Gastroesophageal sphincter (tissue), 4 donors: ENCODE data around the gene SPOCK2. TPM values are rescaled to one million over a fixed set of nuclear protein-coding genes. Genes with fewer than 3 reads are reported as not detected.

ENCODE experiments used
- ATAC-seq: fragments of 150-250 bp; one replicate; pipeline ENCODE4 v1.9.1; 2016; ENCODE audit warnings: mild to moderate bottlenecking, moderate library complexity
- H3K27ac ChIP-seq, 4 donors: fragments of 200-600 bp; sonication (generic) in 3 of 4; 1 replicate in 3 of 4; 2 replicates in 1 of 4; pipeline ENCODE4 v1.5.1; 2016 to 2019
- H3K27me3 ChIP-seq: fragments of 200-600 bp; sonication (generic); one replicate; pipeline ENCODE4 v1.5.1; 2019
- H3K36me3 ChIP-seq, 2 donors: fragments of 200-600 bp; sonication (generic); one replicate each; pipeline ENCODE4 v1.5.1; 2019; ENCODE audit warnings: control low read depth in 1 of 2
- H3K4me1 ChIP-seq, 3 donors: fragments of 200-600 bp; sonication (generic); 1 replicate in 2 of 3; 2 replicates in 1 of 3; pipeline ENCODE4 v1.5.1; 2016 to 2019; ENCODE audit warnings: control low read depth in 2 of 3
- H3K4me3 ChIP-seq, 2 donors: fragments of 200-600 bp; sonication (generic); one replicate each; pipeline ENCODE4 v1.5.1; 2019; ENCODE audit warnings: mild to moderate bottlenecking in 1 of 2, moderate library complexity in 1 of 2
- H3K9me3 ChIP-seq, 3 donors: fragments of 200-600 bp; sonication (generic); one replicate each; pipeline ENCODE4 v1.5.1; 2017 to 2019; ENCODE audit warnings: control low read depth in 2 of 3
- EP300 ChIP-seq: sonication (generic); formaldehyde crosslinking; IDR thresholded peaks from one replicate; pipeline ENCODE4 v1.6.1; 2017; ENCODE audit warnings: antibody characterized with exemption, mild to moderate bottlenecking
- POLR2A ChIP-seq, 2 donors: fragments of 450-650 bp; IDR thresholded peaks; one replicate each; pipeline ENCODE4 v1.6.1; 2017; ENCODE audit warnings: antibody characterized with exemption in 2 of 2, mild to moderate bottlenecking in 2 of 2, moderate library complexity in 1 of 2
- POLR2AphosphoS5 ChIP-seq: sonication (generic); formaldehyde crosslinking; IDR thresholded peaks from one replicate; pipeline ENCODE4 v1.6.1; 2017; ENCODE audit warnings: antibody characterized with exemption
- WGBS, 2 donors: methylation state at CpG; one replicate each; pipeline ENCODE4 v1.1.5; 2018; ENCODE audit warnings: low coverage in 1 of 2; 5-methylcytosine and 5-hydroxymethylcytosine counted together
- total RNA-seq, 4 donors: library from RNA; depleted of rRNA; stranded (reverse); fragments of >200 nt; gene quantifications; one replicate each; pipeline ENCODE4 v1.1.0, GENCODE V29; 2016
- TF ChIP-seq, protein P1 (sequence below), 4 experiments: fragments of 200-600 bp in 2 of 4; fragments of 450-650 bp in 2 of 4; sonication (generic) in 1 of 4; IDR thresholded peaks; one replicate each; pipeline ENCODE4 v1.5.1; 2017 to 2019; ENCODE audit warnings: antibody characterized with exemption in 4 of 4, mild to moderate bottlenecking in 2 of 4, moderate library complexity in 2 of 4

Gene SPOCK2
- total RNA-seq, 4 donors from 2014 or later = 6.2 to 9.2 (median 7.9) TPM

DNA sequence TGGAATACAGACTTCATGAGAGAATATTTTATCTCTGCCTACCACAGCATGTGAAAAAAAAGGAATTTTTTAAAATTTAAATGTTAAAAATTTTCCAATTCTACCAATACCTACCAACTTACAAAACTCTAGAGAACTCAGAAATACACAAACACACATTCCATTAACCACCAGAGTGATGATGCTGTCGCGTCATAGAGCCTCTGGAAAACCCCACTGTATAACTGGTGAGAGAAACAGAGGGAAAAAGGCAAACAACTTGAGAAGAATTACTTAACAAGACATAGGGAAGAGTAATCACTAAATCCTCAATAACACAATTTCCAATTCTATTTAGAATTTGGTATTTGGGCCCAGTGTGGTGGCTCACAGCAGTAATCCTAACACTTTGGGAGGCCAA is 6.2 kb upstream of the SPOCK2 start:
- no peak overlapping the region for H3K27ac ChIP-seq
- H3K27me3 ChIP-seq = peaks cover 16% of the 10 kb centered on the region
- 94 to 100% methylated on average over 2 of the region's 2 CpGs for WGBS, 2 donors
- H3K4me3 ChIP-seq = no peak overlapping the region
- no peaks in the 10 kb centered on the region for H3K4me1 ChIP-seq
- TF ChIP-seq POLR2A (IDR thresholded peaks at IDR 0.05) = no peak
- TF ChIP-seq EP300 = no peak
- no peak for TF ChIP-seq POLR2AphosphoS5
- H3K36me3 ChIP-seq = peaks cover 0 to 80% of the 10 kb centered on the region in 2 donors
- no peaks in the 10 kb centered on the region for H3K9me3 ChIP-seq
- no peak for ATAC-seq

DNA sequence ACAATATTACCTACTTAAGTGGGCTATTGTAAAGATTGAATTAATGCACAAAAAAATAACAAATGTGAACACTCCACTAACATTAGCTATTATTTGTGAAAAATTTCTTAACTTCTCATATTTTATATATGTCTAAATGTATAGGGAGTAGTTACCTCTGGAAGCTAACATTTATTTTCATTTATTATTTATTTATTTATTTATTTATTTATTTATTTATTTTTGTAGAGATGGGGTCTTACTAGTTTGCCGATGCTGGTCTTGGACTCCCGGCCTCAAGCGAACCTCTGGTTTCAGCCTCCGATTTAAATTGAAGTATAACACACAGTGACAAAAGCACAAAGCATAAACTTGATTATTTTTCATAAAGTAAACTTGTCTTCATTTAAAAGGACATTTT is 5.1 kb upstream of the SPOCK2 start:
- WGBS, 2 donors = 70 to 84% methylated on average over 4 of the region's 4 CpGs

DNA sequence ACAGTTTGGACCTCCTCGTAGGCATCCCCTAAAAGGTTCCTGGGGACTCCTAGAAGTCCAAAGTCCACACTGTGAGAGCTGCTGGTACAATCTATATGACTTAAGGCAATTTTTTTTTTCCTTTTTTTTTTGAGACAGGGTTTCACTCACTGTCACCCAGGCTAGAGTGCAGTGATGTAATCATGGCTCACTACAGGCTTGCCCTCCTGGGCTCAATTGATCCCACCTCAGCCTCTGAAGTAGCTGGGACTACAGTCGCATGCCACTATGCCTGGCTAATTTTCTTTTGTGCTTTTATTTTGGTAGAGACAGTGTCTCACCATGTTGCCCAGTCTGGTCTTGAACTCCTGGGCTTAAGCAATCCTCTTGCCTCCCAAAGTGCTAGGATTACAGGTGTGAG is 4.6 kb upstream of the SPOCK2 start:
- no peak for ATAC-seq
- no peak for TF ChIP-seq POLR2AphosphoS5
- TF ChIP-seq POLR2A (IDR thresholded peaks at IDR 0.05) = no peak
- TF ChIP-seq, protein P1, sequence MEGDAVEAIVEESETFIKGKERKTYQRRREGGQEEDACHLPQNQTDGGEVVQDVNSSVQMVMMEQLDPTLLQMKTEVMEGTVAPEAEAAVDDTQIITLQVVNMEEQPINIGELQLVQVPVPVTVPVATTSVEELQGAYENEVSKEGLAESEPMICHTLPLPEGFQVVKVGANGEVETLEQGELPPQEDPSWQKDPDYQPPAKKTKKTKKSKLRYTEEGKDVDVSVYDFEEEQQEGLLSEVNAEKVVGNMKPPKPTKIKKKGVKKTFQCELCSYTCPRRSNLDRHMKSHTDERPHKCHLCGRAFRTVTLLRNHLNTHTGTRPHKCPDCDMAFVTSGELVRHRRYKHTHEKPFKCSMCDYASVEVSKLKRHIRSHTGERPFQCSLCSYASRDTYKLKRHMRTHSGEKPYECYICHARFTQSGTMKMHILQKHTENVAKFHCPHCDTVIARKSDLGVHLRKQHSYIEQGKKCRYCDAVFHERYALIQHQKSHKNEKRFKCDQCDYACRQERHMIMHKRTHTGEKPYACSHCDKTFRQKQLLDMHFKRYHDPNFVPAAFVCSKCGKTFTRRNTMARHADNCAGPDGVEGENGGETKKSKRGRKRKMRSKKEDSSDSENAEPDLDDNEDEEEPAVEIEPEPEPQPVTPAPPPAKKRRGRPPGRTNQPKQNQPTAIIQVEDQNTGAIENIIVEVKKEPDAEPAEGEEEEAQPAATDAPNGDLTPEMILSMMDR (IDR thresholded peaks at IDR 0.05) = no peak
- TF ChIP-seq EP300 = no peak
- 94 to 100% methylated on average over 1 to 2 of the region's 2 CpGs for WGBS, 2 donors

More for the DNA sequence above, 5.1 kb upstream of the SPOCK2 start:
- Histone ChIP-seq H3K27ac (no peak overlapping the region), H3K4me3 (no peak overlapping the region), H3K36me3 (peaks cover 0 to 69% of the 10 kb centered on the region in 2 donors), H3K27me3 (peaks cover 27% of the 10 kb centered on the region), H3K9me3 (no peaks in the 10 kb centered on the region), H3K4me1 (peaks cover 0 to 4% (median 0%) of the 10 kb centered on the region in 3 donors)
- no peak for ATAC-seq
- TF ChIP-seq POLR2A (IDR thresholded peaks at IDR 0.05) (no peak), POLR2AphosphoS5 (no peak), EP300 (no peak)
- TF ChIP-seq, protein P1 (IDR thresholded peaks at IDR 0.05) = no peak

DNA sequence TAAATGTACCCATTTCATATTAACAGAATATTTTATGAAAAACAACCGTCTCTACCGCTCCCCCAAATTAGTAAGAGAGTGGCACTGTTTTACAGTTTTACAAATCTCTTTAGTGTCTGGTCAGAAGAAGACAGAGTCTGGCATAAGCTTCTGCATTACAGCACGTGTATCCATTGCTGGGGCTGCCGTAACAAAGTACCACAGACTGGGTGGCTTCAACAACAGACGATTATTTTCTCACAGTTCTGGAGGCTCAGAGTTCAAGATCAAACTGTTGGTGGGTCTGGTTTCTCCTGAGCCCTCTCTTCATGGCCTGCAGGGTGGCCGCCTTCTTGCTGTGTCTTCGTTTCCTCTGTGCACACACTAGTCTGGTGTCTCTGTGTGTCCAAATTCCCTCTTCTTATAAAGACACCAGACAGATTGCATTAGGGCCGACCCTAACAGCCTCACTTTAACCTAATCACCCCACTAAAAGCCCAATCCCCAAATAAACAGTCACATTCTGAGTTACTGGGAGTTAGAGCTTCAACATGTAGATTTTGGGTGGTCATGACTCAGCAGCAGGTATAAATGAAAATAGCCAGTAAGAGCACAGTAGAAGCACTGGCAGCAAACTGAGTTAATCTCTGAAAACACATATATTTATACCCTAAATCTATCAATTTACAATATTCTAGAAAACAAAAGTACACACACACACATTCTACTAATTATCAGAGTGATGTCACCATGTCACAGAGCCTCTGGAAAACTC is 4.0 kb upstream of the SPOCK2 start:
- Histone ChIP-seq H3K36me3 (peaks cover 0 to 58% of the 10 kb centered on the region in 2 donors), H3K4me3 (no peak overlapping the region), H3K27ac (no peak overlapping the region), H3K9me3 (no peaks in the 10 kb centered on the region), H3K27me3 (peaks cover 38% of the 10 kb centered on the region), H3K4me1 (peaks cover 0 to 15% (median 11%) of the 10 kb centered on the region in 3 donors)
- 98% methylated on average over 7 to 8 of the region's 8 CpGs for WGBS, 2 donors
- TF ChIP-seq POLR2AphosphoS5 (no peak), POLR2A (IDR thresholded peaks at IDR 0.05) (no peak)
- TF ChIP-seq, protein P1 (IDR thresholded peaks at IDR 0.05) = no peak
- no peak for ATAC-seq

More for the DNA sequence above, 4.6 kb upstream of the SPOCK2 start:
- peaks cover 0 to 9% (median 5%) of the 10 kb centered on the region in 3 donors for H3K4me1 ChIP-seq
- H3K27me3 ChIP-seq = peaks cover 32% of the 10 kb centered on the region
- no peak overlapping the region for H3K27ac ChIP-seq
- H3K4me3 ChIP-seq = no peak overlapping the region
- peaks cover 0 to 64% of the 10 kb centered on the region in 2 donors for H3K36me3 ChIP-seq
- no peaks in the 10 kb centered on the region for H3K9me3 ChIP-seq

DNA sequence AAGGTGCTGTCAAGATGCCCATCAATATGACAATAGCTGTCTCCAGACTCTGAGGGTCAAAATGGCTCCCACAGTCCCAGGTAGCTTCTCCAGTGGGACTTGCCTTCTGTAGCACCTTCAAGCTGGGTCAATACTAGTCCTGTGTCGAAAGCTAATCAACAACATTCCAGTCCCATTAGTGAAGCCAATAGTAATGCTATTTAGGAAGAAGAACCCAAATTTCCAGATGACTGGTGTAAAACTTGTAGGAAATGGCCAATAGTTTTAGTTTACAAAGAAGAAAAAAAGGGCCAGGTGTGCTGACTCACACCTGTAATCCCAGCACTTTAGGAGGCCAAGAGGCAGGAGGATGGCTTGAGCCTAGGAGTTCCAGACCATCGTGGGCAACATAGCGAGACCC is 2.0 kb upstream of the SPOCK2 start:
- Histone ChIP-seq H3K4me1 (peaks cover 0 to 26% (median 13%) of the 10 kb centered on the region in 3 donors), H3K27me3 (peaks cover 49% of the 10 kb centered on the region), H3K36me3 (peaks cover 0 to 38% of the 10 kb centered on the region in 2 donors), H3K27ac (no peak overlapping the region), H3K9me3 (no peaks in the 10 kb centered on the region), H3K4me3 (no peak overlapping the region)
- no peak for ATAC-seq
- TF ChIP-seq POLR2AphosphoS5 (no peak), POLR2A (IDR thresholded peaks at IDR 0.05) (no peak), EP300 (no peak)
- TF ChIP-seq, protein P1 (IDR thresholded peaks at IDR 0.05) = no peak
- 96 to 100% methylated on average over 3 of the region's 3 CpGs for WGBS, 2 donors
